Ascending aorta (tissue), 2 donors: ENCODE data around the gene SPACA7. TPM values are rescaled to one million over a fixed set of nuclear protein-coding genes. Genes with fewer than 3 reads are reported as not detected.

ENCODE experiments used
- DNase-seq, 2 donors: peaks; one replicate each; pipeline ENCODE4 v3.0.0-alpha.2; 2019; ENCODE audit warnings: low spot score in 2 of 2
- H3K27ac ChIP-seq, 2 donors: fragments of 200-600 bp; sonication (generic); one replicate each; pipeline ENCODE4 v1.5.1; 2016 to 2017; ENCODE audit warnings: mild to moderate bottlenecking in 1 of 2
- H3K27me3 ChIP-seq: fragments of 200-600 bp; sonication (generic); one replicate; pipeline ENCODE4 v1.5.1; 2017
- H3K36me3 ChIP-seq, 2 donors: fragments of 200-600 bp; sonication (generic); one replicate each; pipeline ENCODE4 v1.5.1; 2016
- H3K4me1 ChIP-seq, 2 donors: fragments of 200-600 bp; sonication (generic); one replicate each; pipeline ENCODE4 v1.5.1; 2016 to 2017; ENCODE audit warnings: mild to moderate bottlenecking in 1 of 2
- H3K4me3 ChIP-seq, 2 donors: fragments of 200-600 bp; sonication (generic); one replicate each; pipeline ENCODE4 v1.5.1; 2016 to 2017; ENCODE audit warnings: mild to moderate bottlenecking in 1 of 2
- H3K9me3 ChIP-seq, 2 donors: fragments of 200-600 bp; sonication (generic); one replicate each; pipeline ENCODE4 v1.5.1; 2016
- intact Hi-C: fragments of 100-400 bp; cut with DNase I; formaldehyde crosslinking; loops from one replicate; pipeline ENCODE4 v1.15.1; 2023
- total RNA-seq: library from RNA; depleted of rRNA; stranded (reverse); fragments of >200 nt; gene quantifications from one replicate; pipeline ENCODE4 v1.1.0, GENCODE V29; 2016
- TF ChIP-seq, protein P1 (sequence below), 3 experiments: fragments of 200-600 bp in 2 of 3; fragments of 450-650 bp in 1 of 3; sonication (generic) in 2 of 3; IDR thresholded peaks; one replicate each; pipeline ENCODE4 v1.5.1; 2016 to 2019; ENCODE audit warnings: antibody characterized with exemption in 3 of 3, mild to moderate bottlenecking in 1 of 3, moderate library complexity in 1 of 3

Gene SPACA7
- total RNA-seq, 1 donor from 2014 or later: not detected

GRCh38 chr13:112467236-112467635 lies 91.1 kb downstream of the SPACA7 start:
- no peak for DNase-seq
- TF ChIP-seq, protein P1, sequence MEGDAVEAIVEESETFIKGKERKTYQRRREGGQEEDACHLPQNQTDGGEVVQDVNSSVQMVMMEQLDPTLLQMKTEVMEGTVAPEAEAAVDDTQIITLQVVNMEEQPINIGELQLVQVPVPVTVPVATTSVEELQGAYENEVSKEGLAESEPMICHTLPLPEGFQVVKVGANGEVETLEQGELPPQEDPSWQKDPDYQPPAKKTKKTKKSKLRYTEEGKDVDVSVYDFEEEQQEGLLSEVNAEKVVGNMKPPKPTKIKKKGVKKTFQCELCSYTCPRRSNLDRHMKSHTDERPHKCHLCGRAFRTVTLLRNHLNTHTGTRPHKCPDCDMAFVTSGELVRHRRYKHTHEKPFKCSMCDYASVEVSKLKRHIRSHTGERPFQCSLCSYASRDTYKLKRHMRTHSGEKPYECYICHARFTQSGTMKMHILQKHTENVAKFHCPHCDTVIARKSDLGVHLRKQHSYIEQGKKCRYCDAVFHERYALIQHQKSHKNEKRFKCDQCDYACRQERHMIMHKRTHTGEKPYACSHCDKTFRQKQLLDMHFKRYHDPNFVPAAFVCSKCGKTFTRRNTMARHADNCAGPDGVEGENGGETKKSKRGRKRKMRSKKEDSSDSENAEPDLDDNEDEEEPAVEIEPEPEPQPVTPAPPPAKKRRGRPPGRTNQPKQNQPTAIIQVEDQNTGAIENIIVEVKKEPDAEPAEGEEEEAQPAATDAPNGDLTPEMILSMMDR (IDR thresholded peaks at IDR 0.05): no peak
- Histone ChIP-seq H3K27ac (no peak overlapping the region), H3K27me3 (no peaks in the 10 kb centered on the region), H3K4me3 (no peak overlapping the region), H3K36me3 (no peaks in the 10 kb centered on the region), H3K4me1 (no peaks in the 10 kb centered on the region), H3K9me3 (no peaks in the 10 kb centered on the region)
- intact Hi-C loops: no loop called here

DNA sequence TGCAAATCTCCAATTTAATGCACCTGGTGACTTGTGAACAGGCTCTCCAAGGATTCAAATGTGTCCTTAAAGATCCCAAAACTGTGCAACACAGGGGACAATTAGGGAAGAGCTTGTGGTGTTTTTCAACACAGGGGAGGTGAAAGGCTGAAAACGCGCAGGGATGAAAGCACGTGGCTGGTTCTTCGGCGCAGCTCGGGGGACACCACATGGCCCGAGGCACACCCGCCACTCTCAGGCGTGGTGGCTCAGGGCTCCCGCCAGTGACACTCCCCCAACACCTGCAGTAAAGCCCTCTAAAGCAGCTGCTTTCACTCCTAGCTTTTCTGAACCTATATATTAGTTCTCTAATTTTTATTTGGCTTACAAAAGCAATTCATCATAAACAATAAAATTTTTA lies 91.9 kb downstream of the SPACA7 start:
- TF ChIP-seq, protein P1 (IDR thresholded peaks at IDR 0.05): no peak

GRCh38 chr13:112469071-112469745 lies 93.1 kb downstream of the SPACA7 start:
- Histone ChIP-seq H3K27me3 (no peaks in the 10 kb centered on the region), H3K9me3 (no peaks in the 10 kb centered on the region), H3K36me3 (no peaks in the 10 kb centered on the region), H3K27ac (no peak overlapping the region), H3K4me1 (no peaks in the 10 kb centered on the region), H3K4me3 (no peak overlapping the region)
- intact Hi-C loops: no loop called here
- no peak for DNase-seq
- TF ChIP-seq, protein P1 (IDR thresholded peaks at IDR 0.05): no peak

More for the DNA sequence above, 91.9 kb downstream of the SPACA7 start:
- H3K27ac ChIP-seq: no peak overlapping the region
- DNase-seq: no peak
- H3K27me3 ChIP-seq: no peaks in the 10 kb centered on the region
- no peak overlapping the region for H3K4me3 ChIP-seq
- H3K4me1 ChIP-seq: no peaks in the 10 kb centered on the region
- no peaks in the 10 kb centered on the region for H3K36me3 ChIP-seq
- intact Hi-C loops: no loop called here
- no peaks in the 10 kb centered on the region for H3K9me3 ChIP-seq

- Histone ChIP-seq H3K9me3 (no peaks in the 10 kb centered on the region), H3K4me3 (no peak overlapping the region), H3K27ac (no peak overlapping the region), H3K36me3 (no peaks in the 10 kb centered on the region), H3K27me3 (no peaks in the 10 kb centered on the region), H3K4me1 (no peaks in the 10 kb centered on the region)
- intact Hi-C loops: no loop called here
- TF ChIP-seq, protein P1 (IDR thresholded peaks at IDR 0.05): no peak
- DNase-seq: no peak
These were observed 97.7 kb downstream of the SPACA7 start for GRCh38 chr13:112473818-112474217.

DNA sequence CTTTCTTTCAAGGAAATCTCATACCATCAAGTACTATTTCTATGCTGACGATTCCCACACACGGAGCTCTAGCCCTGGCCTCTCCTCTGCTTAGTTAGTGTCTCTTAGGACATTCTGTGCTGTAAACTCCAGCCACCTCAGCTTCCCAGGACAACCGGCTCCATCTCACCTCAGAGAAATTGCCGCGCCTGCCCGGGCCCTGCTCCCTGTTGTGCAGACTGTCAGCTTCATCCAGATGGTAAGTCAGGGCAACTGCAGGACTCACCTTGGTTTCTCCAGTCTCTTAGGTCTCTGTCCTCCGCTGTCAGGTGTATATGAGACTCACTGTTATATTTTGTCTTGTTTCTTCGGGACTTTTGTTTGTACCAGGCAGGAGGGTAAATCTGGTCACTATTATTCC lies 98.7 kb downstream of the SPACA7 start:
- TF ChIP-seq, protein P1 (IDR thresholded peaks at IDR 0.05): no peak
- Histone ChIP-seq H3K27ac (no peak overlapping the region), H3K9me3 (peaks cover 0 to 2% of the 10 kb centered on the region in 2 donors), H3K4me3 (no peak overlapping the region), H3K27me3 (no peaks in the 10 kb centered on the region), H3K36me3 (no peaks in the 10 kb centered on the region), H3K4me1 (no peaks in the 10 kb centered on the region)
- intact Hi-C loops: no loop called here
- no peak for DNase-seq
